Femur (tissue), 1 donor: ENCODE data around the gene MRPL16.
"Not testable (repeated sequence)": the region's sequence is repeated elsewhere in the genome, so short reads cannot be mapped to it uniquely, and the experiment has no call there.

Source experiments
- DNase-seq: peaks from one replicate; pipeline ENCODE4 v3.0.0-alpha.2; 2017

Gene MRPL16

DNA sequence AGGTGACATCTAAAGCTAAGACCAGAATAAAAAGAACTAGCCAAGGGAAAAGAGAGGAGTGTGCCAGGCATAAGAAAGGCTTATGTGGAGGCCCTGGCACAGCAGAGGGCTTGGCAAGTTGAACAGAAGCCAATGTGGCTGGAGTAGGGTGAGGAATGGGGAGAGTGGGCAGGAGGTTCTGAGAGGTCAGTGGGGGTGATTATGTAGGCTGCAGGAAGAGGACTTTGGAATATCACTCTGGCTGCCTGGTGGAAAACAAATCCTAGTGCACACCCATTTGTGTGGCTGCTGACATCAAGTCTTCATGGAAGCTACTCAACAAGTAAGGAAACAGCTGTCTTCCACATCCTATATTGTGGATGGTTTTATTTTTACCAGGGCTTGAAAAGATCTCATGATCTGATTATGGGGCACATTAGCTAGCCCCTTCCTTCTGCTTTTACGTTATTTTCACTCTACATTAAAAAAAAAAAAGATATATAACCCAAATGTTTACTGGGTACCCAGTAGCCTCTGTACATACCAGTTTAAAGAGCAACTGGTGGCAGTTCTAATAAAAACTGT is 3.4 kb downstream of the MRPL16 start:
- DNase-seq, result no peak

DNA sequence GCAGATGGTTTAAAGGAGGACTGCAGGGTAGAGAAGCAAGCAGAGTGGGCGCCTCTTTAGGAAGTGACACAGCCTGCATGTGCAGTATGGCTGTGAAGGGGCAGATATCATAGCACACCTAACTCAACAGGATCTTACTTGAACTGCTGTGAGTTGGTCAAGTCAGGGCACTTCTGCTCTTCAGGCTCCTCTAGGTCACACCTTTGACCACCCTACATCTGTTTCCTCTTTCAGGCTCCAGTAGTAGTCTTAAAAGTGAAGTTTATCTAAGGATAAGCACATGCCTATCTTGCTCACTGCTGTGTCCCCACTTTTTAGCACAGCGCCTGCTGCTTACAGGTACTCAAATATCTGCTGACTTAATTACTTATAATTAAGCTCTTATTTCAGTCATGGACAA is 6.5 kb downstream of the MRPL16 start:
- DNase-seq, result no peak

DNA sequence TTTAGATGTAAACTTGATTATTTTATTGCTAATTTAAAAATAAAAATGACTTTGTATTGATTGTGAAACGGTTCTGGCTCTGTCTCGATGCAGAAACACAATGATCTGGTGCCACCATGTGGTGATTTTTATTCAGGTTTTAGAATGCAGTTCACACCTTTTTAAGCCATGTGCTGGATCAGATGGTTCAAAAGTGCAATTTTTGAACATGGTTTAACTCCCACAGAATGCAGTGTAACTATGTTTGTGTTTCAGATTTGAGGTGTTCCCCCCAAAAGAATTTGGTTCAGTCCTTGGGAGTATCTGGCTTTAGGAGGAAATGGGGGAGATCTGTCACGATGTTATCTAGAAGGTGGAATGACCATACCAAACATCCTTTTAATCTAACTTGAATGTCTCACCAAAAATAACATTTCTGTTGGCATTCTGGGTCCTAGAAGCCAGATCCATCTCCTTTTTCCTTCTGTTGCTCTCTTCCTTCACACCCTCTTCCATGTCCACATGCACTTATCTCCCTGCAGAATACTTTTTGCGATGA is 7.9 kb downstream of the MRPL16 start:
- peak; percentile 30 for DNase-seq

DNA sequence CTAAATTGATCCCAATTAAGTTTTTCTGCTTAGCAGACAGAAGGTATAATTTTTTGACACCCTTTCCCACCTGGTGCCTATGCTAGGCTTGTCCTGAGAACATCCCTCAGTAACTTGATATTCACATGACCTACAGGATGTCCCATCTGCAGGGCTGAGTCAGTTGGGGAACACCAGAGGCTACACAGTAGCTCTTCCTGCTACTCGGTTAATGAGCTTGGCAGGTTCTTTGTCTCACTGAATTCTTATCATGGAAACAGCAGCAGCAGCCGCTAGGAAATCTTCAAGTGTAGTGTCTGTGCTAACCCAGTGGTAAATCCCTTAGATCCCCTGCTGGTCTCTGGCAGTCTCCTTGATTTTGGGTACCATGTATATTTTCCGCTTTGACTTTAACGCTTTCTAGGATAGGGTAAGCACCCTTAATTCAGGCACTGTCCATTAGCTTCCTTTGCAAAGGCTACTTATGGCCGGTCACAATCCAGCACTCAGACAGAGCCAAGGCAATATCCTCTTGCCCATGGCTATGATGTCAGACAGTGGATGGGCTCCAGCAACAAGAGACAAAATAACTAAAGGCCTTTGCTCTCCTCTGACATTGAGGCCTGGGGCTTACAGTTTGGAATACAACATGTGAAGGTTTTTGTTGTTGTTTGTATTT is 8.5 kb downstream of the MRPL16 start:
- peak; percentile 42 for DNase-seq

DNA sequence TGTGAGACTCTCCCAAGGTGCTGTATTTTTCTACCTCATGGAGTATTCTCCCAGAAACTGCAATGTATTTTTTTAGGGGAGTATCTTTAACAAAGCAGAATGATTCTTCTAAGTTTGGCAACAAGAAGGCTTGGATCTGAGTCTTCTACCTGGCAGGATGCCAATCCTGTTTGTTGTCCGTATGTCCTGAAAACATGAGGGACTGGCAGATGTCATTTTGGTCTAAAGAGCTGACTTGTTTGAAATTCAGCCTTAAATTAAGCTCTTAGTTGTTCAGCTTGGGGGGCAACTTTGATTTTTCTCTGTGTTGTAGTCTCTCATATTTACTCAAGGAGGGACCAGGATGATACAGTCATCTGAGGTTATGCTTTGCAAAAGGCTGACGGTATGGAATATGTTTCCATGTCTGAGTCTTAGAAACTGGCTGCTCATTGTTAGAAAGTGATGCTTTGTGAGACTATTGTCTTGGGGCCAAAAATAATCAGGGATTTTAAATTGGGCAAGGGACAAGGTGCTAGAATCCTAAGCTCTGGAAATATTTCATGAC is 9.3 kb downstream of the MRPL16 start:
- no peak for DNase-seq

DNA sequence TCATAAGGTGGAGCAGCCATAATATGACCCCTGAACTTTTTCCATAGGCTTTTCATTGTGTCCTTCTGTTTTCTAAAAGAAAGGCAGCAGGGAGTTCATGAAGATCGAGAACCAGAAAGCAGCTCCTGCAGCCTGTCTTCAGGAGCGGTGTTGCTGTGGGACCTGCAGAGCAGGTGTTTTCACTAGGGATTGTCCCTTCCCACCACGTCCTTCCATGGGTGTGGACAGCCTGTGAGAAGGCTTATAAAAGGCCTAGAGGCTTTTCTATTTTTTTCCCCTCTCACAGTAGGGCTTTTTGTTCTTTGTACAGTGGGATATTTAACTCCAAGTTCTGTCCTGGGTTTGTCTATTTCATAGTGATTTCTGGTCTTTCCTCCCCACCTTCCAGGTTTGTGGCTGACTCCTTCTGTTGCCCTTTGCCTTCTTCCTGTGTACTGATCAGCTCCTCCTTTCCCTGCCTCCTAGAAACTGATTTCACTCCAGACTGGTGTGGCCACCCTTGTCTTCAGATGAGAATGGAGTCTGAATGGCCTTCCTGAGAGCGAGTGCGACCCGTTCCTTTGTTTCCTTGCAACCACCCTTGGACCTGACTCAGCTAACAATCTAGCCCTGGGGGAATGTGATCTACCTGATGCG is 10.1 kb downstream of the MRPL16 start:
- DNase-seq, result no peak

DNA sequence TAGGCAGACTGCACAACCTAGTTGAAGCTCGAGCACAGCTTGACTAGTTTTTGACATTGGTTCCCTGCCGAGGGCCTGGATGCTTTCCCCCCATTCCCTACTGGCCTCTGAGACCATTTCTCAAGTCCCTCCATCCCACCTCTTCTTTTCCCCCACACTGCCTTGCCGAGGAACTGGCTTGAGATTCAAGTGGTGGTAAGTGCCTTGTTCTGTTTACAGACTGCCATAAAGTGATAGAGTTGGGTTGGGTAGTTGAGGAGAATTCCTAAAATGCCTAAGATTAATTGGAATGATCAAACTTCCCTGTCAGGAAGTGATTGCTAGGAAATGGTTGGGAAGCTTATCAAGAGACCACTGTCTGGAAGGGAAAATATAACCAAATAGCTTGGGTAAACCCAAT is 16.2 kb downstream of the MRPL16 start:
- DNase-seq, result no peak

DNA sequence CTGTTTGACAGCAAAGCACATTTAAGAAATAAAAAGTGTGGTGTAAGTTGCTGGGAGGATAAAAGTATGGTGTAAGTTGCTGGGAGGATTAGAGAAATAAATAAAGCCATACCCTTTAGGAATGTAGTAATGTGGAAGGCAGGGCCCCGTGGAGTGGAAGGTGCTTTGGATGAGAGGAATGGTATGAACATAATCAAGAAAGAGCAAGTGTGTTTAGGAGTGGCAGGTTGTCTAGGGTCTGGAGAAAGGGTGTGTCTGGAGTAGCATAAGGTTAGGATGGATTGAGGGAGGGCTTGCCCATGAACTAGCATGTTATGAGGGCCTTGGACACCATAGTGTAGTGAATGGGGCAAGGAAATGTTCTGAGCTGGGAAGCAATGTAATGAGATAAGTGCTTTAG is 18.1 kb downstream of the MRPL16 start:
- DNase-seq, result no peak

DNA sequence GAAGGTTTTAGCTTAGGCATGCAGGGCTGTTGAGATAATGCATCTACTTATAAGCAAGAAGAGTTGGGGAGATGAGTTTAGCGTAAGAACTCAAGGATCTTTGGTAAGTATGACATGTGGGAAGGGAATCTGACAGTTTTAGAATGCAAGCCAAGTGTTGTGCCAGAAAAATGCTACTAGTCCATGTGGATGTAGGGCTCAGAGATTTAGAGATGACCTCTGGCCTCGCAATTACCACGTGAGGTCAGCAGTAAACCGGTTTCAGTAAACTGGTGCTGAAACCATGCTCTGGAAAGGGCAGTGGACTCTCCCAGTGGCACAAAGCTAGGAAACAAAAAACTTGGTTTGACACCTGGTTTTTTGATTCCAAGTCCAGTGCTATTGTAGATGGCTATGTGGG is 18.9 kb downstream of the MRPL16 start:
- DNase-seq, result no peak

DNA sequence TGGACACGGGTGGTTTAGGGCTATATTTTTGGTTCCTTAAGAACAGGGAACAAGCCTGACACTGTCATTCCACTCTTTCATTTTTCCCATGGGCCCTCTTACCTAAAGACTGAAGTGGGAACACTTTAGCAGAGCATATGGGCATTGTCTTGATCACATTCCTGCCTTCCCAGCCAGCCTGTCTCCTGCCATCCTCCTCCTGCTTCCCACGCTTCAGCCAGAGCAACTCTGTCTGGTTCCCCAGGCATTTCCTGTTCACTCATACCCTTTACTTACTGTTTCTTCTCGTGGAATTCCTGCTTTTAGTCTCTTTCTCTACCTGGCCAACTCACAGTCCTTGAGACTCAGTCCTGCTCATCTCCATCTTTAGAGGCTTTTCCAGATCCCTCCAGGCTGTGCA is 22.8 kb downstream of the MRPL16 start:
- no peak for DNase-seq

DNA sequence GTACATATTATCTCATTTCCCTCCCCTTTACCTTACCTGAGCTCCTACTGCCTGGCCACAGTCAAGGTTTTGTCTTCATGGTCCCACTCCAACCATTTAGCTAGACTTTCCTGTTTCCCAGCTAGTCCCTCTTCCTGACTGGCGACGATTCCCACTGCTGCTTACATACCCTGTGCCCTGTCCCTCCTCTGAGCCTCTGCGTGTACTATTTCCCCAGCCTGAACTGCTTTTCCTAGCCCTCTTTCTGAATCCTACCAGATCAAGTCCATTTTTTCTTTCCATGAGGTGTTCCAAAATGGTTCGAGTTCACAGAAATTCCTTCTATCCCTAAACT is 23.4 kb downstream of the MRPL16 start:
- DNase-seq, result no peak

DNA sequence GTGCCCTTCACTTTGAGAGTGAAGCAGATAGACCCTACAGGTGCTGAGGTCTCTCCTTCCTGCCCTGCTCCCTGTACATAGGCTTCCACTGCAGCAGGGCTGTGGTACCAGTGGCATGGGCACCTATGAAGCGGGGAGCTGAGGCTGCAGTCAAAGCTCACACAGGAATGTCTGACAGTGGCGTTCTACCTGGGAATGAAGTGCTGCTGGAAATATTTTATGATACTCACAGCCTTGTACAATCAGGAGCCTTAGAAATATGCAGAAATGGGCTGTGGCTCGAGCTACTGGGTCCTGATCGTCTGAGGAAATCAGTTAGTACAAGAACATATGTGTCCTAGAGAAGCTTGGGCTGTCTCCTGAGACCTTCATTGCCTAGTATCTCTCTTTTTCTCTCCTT is 24.8 kb downstream of the MRPL16 start:
- no peak for DNase-seq

DNA sequence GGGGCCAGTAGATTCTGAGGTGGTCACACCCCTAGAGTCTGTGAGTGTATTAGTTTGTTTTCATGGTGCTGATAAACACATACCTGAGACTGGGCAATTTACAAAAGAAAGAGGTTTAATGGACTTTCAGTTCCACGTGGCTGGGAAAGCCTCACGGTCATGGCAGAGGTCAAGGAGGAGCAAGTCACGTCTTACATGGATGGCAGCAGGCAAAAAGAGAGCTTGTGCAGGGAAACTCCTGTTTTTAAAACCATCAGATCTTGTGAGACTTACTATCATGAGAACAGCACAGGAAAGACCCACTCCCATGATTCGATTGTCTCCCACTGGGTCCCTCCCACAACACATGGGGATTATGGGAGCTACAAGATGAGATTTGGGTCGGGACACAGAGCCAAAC is 26.1 kb downstream of the MRPL16 start:
- not testable (repeated sequence) for DNase-seq

DNA sequence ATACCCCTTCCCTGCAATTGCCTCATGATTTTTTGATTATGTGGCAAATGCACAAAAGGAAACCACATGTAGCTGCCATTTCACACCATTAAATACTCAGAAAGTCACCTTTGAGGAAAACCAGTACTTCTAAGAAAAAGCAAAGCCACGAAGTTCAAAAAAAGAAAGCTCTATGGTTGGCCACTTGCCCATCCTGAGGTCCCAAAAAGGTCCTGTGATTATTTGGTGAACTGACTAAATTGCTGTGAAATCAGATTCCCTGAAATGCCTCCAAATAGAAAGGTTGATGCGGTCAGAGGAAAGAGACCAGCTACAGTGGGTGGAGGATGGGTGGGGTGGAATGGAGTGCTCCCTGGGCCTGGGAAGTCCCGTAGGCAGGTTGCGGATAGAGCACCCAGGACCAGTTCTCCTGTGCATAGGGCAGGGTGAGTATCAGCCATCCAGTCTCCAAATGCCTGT is 26.9 kb downstream of the MRPL16 start:
- no peak for DNase-seq

DNA sequence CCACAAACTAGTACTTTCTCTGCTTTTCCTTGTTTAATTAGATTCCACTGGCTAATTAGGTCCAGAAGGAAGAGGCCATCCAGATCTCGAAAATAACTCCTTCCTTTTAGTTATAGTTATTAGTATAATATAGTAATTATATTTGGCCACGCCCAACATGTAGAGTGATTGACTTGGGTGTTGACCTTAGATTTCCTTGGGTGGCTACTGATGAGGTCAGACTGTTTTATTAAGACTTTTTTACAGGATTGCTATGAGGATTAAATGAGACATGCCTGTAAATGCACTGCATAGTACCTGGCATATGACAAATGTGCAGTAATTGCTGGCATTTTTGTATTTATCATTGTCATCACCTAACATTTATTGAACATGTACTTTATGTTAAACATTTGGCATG is 28.5 kb downstream of the MRPL16 start:
- DNase-seq, result no peak

DNA sequence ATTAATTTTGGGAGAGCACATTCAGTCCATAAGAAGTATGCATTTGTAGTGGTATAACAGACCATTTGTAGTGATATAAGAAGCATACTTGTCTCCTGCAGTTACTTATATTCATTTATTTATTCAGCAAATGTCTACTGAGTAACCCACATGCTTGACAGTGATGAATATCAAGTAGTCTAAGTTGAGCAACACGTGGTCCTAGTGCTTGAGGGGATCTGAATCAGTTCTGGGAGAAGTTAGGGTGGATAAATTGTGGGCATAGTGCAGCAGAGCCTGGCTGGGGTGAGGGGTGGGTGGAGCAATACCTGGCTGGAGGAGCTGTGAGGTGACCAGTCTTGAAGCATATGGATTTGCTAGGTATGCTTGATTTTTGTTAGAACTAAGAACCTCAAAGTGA is 31.1 kb downstream of the MRPL16 start:
- no peak for DNase-seq

DNA sequence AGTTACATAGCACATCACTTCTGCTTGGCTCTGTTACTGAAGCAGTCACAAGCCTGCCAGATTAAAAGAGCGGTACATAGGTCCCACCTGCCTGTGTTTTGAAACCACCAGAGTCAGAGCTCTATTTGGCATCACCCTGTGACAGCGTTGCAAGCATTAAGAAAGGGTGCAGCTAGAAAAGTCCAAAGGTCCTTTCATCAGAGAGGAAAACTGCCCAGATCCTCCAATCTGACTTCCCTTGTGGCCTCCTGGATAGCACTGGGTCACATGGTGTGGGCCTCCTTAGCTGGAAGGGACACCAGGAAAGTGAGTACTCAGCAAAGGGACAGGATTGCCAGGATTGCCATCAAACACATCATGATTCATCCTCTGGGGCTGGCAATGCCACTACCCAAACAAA is 32.5 kb downstream of the MRPL16 start:
- DNase-seq, result no peak

DNA sequence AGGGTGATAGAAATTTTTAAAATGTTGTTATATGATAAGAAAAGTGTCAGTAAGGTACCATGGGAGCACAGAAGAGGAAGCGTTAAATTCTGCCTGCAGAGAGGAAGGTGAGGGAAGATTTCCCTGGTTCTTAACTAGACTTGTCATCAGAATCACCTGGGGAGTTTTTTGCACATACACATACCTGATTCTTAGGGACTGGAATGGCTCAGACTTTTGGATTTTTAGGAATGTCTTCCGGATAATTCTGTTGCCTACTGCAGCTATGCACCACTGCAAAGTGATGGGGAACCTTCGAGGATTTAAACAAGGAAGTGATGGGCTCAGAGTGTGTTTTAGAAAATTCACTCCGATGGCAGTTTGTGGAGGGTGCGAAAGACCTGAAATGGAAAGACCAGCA is 33.5 kb downstream of the MRPL16 start:
- no peak for DNase-seq

DNA sequence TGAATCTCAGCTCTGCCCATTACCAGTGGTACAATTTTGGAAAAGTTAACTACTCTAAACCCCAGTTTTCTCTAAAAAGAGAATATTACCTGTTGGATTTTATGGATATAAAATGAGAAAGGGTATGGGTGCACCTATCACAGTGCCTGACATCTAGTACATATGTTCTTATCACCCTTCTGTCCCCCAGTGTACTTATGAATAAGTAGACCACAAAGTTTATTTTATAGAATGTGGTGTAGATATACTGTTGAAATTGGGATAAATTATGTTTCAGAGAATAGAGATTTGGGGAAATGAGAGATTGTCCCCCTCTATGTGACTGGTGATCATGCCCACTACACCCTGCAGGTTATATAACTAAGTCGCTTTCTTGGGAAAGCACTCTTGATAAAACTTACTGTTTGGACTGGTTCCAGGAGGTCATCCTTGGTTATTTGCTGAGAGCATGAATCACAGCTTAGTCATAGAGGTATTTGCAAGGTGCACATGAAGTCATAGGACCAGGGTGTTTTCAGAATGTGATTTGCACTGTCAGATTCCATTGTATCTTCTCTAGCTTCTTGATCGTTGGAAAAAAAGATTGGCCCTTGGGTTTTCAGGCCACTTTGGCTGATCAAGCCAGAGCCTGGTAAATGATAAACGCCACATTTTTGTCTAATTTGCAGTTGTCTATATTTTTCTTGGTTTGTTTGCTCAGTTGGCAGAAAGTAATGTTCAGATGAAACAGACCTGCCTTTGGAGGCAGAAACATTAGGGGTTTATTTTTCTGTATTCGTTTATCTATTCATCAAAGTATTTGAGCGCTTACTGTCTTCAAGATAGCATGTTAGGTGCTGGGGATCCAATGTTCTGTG is 34.1 kb downstream of the MRPL16 start:
- DNase-seq, result no peak

DNA sequence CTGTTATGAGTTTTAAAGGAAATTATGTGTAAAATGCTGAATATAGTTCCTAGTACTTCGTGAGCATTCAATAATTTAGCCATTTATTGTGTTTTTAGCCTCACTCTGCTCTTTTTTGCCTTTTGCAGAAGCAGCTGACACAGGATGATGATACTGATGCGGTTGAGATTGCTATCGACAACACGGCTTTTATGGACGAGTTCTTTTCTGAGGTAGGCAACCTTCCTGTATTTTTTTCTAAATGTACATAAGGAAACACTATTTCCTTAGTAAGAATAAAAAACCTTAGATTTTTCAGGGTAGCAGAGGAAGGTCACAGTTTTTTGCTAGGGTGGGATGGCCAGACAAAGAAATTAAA is 37.5 kb downstream of the MRPL16 start:
- DNase-seq, result no peak

DNA sequence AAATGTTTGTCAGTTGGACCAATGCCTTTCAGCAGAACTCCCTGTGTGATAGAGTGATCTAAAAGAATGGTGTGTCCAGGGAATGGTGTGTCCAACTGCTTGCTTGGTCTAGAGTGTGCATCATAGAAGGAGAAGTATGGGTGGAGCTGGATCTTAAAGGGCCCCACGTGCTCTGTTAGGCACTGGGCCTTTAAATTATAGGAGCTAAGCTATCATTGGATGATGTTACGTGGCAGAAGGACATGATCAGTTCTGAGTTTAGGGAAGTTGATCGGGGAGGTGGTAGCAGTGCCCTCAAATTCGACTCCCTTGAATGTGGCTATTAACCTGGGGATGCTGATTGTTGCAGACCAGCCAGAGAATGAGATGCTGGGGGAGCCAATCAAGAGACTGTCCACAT is 39.0 kb downstream of the MRPL16 start:
- DNase-seq, result no peak

DNA sequence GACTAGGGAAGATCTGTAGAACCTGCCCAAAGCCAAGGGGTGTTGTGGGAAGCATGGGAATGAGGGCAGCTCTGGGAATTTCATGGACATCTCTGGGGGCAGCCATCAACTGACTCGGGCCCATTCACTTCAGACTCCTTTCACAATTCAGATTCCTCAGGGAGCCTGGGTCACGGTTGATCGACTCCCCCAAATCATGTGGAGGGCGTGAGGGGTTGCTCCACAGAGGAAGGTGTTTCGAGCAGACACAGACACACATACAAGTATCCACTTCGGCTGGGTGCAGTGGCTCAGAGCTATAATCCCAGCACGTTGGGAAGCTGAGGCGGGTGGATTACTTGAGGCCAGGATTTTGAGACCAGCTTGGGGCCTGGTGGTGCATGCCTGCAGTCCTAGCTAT is 39.7 kb downstream of the MRPL16 start:
- no peak for DNase-seq

DNA sequence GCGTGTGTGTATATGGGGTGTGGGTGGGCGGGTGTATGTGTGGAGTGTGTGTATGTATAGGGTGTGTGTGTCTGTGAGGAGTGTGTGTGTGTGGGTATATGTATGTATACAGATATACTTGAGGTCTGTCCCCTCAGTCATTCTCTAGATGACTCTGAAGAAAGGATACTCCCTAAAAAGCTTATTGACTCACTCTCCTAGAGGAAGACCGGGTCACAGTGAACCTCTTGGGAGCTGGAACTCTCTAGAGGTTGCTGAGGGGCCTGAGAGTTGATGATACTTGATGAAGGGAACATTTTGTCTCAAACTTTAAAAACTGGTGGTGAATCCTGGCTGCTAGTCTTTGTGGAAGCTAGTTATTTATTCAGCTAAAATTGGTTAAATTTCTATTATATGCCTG is 40.3 kb downstream of the MRPL16 start:
- DNase-seq, result no peak
